ENCODE data around the gene KRTAP26-1.

Gene KRTAP26-1, protein sequence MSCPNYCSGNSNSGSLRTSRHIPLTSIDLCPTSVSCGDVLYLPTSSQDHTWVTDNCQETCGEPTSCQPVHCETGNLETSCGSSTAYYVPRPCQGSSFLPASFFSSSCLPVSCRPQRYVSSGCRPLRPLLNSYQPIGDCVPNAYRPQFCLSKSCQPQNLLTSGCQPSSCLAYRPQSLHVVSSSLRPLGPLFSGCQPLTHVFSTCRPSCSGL

DNA sequence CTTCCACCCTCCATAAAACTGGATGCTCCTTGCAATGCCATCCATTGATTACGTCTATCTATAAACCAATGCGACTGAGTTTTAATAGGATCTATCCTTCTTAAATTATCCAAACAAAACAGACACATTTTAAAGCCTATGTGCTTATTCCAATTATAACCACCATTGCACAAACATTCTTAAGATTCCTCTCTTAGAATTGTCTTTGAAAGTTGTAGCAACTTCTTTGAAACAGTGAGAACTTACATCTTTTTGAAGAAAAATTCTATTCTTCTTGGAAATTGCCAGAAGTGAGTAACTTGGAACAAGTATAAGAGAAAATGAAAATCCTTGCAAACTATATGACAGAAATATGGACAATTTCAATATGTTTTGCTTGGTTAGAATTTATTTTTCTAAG is at the start of gene KRTAP26-1:
KRTAP26-1 (minus strand) TSS at position 101 of the 400 bp plus-strand sequence. CDS start 280 bp downstream, outside the sequence.
- no peak for DNase-seq

DNA sequence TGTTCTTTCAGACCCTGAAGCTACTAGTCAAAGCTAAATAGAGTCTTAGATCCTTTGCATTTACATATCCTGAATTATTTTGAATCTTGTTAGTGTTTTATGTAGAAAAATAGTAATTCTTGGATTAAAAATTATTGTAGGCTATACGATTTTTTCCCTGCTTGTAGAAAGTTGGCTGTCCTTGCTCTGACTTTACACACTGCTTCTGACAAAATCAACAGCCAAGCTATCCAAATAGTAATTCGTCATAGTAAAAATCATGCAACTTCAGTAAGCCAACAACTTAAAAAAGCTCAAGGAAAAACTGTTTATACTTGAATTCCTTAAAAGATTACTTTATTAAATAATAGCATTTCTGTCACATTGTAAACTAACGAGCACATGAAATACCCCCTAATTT is 35.8 kb upstream of the KRTAP26-1 start:
- DNase-seq = no peak

DNA sequence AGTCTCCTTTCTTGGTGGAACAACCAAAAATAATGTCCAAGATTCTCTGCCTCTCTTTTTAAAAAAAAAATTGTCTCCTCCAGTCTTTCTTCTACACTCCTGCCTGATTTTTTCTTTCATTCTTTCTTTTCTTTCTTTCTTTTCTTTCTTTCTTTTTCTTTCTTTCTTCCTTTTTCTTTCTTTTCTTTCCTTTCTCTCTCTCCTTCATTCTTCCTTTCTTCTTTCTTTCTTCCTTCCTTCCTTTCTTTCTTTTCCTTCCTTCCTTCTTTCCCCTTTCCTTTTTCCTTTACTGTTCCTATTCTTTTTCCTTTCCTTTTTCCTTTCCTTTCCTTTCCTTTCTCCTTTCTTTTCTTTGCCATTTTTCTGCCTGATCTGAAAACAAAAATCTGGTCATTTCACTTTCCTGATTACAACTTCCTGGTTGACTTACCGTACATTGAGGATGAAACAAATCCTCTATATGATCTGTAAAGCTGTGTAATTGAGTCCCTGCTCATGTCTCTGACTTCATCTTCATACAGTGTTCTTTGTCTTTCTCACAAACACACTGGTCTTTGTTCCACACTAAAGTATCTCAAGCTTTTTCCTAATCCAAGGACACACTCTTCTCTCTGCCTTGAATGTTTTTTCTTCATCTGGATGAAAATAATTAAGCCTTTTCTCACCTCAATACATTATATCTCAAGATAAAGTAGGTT is 34.3 kb upstream of the KRTAP26-1 start:
- no peak for DNase-seq

DNA sequence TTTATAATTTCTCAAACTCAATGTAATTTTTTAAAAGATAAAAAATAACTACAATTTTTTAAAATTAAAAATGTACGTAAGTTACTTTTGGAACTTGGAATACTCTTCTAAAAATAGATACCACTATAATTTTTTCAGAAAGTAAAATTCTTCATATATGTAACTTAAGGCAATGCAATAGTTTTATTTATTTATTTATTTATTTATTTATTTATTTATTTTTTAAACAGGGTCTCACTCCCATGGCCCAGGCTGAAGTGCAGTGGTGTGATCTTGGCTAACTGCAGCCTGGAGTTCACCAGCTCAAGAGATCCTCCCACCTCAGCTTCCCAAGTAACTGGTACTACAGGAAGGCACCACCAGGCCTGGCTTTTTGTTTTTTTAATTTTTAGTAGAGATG is 31.4 kb upstream of the KRTAP26-1 start:
- DNase-seq = no peak

DNA sequence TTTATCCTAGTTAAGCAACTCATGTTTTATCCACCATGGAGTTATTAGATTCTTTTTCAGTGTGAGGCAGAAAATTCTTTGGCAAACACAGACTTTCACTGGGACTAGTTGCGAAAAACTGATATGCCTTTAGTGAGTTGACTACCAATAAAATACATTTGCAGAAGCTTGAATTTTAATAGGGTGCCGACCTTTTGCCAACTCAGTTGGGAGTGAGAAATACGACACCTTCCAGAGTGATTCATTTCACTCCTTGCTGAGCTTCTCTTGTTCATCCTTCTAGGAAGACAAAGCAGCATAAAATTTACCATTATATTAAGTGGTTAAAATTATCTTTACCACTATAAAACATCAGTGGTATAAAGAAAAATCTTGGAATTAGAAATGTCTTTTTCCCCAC is 29.5 kb upstream of the KRTAP26-1 start:
- DNase-seq = peak; percentile 40

DNA sequence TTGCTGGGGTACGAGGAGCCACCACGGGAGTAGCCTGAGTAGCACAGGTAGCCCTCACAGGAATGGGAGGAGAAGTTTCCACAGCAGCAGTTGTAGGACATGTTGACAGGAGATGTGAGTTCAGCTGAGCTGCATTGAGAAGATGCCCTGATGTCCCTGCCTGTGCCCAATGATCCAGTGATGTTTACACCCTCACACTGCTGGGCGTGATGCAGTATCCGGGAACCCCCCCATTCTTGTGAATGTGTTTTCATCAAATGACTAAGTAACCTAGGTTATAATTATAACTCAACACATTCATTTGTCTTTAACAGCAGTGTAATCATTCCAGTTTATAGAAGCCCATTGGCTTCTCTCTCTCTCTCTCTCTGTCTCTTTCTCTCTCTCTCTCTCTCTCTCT is 28.4 kb upstream of the KRTAP26-1 start, which contains the start of gene KRTAP23-1:
KRTAP23-1 (minus strand) TSS at position 101 of the 400 bp plus-strand sequence; CDS start at position 101, 0 bp downstream.
- DNase-seq = no peak

DNA sequence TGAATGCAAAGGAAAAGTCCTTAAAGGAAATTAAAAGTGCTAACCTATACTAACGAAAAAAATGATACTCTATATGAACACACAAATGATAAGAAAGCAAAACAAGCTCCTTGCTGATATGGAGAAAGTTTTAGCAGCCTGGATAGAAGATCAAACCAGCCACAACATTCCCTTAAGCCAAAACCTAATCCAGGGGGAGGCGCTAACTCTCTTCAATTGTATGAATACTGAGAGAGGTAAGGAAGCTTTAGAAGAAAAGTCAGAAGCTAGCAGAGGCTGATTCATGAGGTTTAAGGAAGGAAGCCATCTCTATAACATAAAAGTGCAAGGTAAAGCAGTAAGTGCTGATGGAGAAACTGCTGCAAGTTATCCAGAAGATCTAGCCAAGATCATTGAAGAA is 24.9 kb upstream of the KRTAP26-1 start:
- no peak for DNase-seq

DNA sequence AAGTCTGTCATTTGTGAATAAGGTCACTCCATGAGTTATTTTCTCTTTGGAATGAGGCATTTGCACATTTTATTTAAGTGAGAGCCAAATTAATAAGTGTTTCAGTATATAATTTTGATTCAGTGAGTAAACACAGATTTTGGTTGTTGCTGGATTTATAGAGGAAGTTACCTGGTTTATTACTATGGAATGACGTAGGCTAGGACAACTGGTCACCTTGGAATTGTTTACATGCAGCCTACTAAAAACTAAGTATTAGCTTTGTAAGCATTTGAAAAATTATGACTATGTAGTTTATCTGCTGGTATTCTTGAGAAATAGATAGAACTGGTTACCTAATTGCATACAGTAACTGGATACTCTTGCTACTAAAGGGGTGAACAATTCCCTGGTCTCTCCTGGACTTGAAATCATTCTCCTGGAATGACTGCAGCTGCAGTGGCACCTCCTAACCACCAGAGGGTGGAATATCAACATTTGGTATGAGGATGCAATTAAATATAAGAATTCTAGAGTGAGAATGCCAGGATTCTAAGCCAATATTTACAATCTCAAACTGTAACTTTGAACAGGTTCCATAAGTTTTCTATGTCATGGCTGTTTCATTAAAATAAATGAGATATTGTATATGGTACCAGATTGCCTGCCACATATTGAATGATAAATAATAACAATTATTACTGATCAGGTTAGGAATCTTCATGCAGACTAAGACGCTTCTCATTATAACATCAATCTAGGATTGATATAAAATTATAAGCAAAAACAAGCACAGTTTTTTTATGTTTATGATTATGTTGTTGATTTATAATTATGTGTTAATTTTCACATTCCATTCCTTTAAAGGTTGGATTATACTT is 20.8 kb upstream of the KRTAP26-1 start:
- DNase-seq = peak; percentile 35

DNA sequence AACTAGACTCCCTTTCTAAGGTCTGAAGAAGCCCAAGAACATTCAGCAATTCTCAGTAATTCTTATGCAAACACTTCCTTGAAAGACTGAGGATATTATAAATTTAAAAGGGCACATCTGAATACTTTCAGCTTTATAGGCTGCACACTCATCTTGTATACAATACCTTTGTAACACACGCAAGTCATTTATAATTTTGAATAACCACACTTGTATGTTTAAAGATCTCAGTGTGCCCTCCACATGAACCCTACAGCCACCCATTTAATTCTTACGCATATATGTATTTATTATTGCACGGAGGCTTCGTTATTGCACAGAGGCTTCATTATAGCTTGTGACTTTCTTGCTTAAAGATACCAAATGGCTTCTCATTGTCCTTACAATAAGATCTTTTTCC is 18.6 kb upstream of the KRTAP26-1 start:
- no peak for DNase-seq

DNA sequence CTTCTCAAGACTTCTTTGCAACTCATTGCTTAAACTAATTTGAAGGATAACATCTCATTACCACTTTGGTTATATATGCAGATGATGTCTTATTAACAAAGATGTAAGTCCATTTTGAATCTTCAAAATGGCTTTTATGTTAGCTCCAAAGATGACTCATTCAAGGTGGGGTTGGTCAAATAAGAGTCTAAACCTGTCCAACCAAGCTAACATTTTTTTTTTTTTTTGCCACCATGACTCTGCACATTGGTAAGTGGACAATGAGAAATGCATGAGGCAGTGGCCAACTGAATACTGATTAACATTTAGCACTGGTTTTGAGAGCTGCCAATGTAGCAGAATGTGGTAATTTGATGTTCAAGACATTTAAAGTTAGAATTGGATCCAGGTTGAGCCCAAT is 17.7 kb upstream of the KRTAP26-1 start:
- no peak for DNase-seq

DNA sequence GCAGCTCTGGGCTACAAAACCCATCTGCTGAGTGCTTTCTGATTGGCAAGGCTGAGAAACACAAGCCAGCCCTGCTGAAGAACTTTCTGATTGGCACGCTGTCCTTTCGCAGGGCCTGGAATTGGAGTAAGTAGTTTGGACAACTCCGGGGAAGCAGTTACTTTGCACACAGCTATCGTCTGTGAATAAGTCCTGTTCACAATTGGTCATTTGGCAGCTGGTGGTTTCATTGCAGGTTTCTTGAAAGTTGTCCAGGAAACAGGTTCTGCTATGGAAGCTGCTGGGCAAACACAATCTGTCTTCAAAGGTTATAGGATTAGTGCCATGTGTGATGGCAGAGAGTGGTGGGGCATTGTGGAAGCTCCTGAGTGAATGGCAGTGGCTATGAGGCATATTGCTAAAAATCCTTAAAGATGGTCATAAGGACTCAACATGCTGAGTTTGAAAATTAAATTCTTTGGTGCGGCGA is 17.2 kb upstream of the KRTAP26-1 start, which contains the start of gene KRTAP27-1:
KRTAP27-1 (minus strand) TSS at position 419 of the 469 bp plus-strand sequence; CDS start at position 393, 26 bp downstream.
- no peak for DNase-seq

DNA sequence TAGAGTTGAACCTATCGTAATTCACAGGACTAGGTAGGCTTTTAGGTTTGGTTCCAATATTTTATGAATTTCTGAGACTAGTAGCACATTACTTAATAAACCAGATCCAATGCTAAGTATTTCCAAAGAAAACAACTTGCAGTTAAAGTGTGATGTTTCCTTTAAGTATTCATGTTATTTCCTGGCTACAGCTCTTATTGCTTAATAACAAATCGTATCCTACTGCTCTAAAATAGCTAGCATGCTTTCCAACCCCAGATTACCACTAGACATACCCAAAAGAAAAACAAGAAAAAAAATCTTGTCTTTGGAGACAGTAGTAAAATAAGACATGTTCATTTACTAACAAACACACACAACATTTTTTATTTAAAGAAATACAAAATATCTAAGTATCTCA is 16.5 kb upstream of the KRTAP26-1 start:
- no peak for DNase-seq

DNA sequence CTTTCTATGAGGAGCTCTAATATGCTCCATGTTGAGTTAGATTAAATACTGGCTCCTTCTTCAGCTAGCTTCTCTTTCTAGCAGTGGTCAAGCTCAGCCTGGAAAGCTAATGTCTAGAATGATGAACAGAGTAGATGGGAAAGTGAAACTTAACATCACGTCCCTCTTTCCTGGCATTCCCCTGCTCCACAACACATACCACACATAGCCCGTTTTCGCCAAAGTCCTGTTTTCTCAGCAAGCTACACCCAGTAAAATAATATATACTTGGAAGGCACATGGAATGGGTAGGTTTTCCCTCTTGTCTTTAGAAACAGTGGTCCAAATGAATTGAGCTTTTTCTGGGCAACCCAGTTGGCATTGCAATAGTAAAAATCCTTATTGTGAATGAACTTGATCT is 13.6 kb upstream of the KRTAP26-1 start:
- DNase-seq = no peak

DNA sequence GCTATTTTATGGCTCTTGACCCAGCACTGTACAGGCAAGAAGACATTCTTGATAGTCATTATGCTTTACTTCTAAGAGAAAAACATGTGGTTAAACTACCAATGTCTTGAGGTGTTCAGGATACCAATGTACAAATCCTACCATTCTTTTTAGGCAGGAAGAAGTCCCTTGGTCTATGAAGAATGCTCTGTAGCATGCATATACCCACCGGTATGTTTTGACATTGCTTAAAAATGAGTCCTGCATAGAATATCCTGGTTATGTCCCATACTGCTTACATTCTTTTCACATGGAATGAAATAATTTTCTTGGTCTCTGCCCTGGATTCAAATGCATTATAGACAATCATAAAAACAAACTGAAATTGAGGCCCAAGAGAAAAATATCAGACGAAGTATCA is 12.6 kb upstream of the KRTAP26-1 start:
- no peak for DNase-seq

DNA sequence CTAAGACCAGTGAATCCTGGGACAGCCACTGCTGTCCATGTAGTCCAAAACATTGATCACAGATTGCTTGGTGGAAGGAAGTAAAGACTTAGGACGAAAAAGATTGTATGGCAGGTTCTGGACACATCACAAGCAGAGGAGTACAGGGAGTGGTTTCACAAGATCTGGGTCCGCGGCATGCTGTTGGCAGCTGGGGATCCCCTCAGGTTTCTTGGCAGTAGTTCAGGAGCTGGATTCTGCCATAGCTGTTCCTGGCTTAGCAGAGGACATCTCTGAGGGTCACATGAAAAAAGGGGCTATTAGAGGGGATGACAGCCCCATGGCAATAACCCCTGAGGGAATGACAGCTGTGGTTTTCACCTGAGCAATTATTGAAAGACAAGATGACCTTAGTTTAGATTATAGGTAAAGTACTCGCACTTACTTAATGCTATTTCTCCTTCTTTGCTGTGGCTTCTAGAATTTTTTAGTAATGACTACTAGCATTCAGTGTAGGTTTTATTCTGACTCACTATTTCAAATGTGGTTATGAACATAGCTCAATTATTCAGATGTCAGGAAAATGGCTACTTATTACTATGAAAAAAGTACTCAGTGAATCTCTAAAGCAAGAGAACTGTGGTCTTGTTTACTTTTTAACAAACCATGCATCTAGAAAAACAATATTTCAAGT is 9.2 kb upstream of the KRTAP26-1 start:
- DNase-seq = no peak

DNA sequence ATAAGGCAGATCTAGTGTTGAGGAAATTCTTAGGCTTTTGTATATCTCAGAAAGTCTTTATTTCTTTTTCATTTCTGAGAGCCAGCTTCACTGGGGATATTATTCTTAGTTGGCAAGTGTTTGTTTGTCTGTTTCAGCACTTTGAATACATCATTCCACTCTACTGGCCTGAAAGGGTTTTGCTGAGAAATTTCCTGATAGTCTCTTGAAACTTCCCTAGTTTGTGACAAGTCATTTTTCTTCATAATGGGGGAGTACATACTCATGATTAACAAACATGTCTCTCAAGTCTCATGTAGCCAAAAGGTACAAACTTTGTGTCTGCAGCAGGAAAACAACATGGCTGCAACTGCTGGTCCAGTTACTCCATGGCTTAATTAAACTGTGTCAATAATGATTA is 6.3 kb upstream of the KRTAP26-1 start:
- no peak for DNase-seq

DNA sequence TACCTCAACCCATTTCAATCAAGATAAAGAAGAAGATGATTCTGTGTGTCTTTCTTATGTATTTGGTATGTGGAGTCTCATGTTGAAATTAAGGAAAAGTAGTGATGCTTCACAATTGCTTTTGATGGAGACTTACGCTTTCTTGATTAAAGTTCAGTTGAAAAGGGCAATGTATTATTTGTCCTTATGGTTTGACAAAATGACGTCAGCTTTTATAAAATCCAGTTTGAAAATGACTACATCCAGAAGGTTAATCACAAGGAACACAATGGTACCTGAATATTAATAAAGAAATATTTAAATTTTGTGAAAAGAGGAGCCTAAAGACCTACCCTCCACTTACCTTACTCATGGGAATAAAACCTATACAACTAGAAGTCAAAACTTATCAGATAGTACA is 4.4 kb downstream of the KRTAP26-1 start:
- DNase-seq = no peak

DNA sequence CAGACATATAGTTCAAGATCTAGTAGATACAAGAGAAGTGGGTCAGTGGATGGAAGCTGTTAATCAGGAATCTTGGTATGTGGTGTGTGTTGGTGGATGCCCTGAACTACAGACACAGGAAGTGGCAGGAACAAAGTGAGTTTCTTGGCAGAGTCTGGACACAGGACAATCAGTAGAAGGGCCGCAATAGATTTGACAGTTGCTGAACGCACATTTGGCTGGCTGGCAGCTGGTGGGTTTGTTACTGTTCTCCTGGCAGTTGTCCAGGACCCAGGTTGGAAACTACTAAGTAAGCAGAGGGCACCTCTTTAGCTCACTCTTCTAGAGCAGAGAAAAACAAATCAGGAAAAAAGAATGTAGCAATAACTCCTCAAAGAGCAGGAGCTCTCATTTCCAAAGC is 13.2 kb downstream of the KRTAP26-1 start:
- DNase-seq = peak; percentile 67

DNA sequence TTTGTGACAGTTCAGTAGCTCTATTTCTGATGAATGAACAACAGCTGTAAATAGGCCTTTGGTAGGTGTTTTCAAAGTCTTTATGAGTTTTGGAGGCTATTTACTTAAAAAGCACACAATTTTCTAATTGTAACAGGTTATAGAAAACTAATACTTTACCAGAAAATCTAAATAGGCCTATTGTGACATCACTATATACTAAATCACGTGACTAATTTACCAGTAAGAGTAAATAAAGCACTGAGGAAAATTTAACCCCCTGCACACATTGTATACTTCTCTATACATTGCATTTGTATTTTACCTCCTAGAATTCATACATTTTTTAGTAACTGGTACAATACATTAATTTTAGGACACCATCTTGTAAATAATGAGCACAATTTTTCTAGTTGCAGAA is 15.0 kb downstream of the KRTAP26-1 start:
- no peak for DNase-seq

DNA sequence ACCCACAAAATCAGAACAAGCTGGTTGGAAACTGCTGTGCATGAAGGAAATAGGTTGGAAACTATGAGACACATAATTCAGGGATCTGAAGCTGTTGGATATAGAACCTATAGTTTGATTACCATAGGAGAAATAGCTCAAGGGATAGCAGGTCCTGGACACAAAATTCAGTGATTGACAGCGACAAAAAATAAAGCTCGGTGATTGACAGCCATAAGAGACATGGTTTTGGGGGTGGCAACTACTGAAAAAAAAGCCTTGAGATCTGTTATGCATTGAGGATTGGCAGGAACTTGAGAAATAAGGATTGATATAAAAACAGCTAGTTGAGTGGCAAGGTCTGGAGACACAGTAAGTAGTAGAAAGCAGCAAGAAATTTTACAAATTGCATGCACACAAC is 30.9 kb downstream of the KRTAP26-1 start, which contains the start of gene KRTAP25-1:
KRTAP25-1 (minus strand) TSS at position 300 of the 400 bp plus-strand sequence; CDS start at position 276, 24 bp downstream.
- no peak for DNase-seq

DNA sequence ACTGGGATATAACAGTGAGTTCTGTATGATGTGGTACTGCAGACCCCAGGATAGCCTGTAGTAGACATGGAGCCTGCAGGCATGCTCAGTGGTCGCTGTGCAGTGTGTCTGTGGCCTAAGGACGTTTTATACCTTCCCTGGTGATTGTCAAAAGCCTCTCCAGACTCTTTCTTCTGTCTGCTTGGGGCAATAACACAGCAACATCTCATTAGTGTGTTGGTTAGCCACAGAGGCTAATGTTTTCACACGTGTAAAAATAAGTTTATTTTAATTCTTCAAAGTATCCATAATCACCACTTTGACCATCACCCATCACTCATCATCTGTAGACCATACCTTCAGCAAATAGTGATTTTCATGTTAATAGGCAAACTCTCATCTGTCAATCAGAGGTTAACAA is 37.3 kb downstream of the KRTAP26-1 start, which contains the start of gene KRTAP24-1:
KRTAP24-1 (minus strand) TSS at position 101 of the 400 bp plus-strand sequence; CDS start at position 83, 18 bp downstream.
- DNase-seq = no peak

DNA sequence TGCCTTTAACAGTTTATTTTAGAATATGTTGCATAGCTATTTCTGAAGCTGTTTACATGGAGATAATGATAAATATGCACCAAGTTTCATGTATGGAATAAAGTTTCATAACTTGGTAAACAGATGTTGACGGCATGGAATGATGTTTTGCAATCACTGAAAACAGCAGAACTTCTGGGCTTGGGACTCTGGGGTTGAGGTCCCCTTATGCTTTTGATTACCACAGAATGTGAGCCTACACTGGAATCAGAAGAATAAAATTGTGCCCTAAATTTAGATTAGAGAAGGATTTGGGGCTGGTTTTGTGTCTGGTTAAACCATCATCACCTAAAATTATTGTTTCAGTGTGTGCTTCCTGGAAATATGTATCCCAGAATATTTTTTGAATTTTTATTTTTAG is 48.5 kb downstream of the KRTAP26-1 start:
- no peak for DNase-seq

DNA sequence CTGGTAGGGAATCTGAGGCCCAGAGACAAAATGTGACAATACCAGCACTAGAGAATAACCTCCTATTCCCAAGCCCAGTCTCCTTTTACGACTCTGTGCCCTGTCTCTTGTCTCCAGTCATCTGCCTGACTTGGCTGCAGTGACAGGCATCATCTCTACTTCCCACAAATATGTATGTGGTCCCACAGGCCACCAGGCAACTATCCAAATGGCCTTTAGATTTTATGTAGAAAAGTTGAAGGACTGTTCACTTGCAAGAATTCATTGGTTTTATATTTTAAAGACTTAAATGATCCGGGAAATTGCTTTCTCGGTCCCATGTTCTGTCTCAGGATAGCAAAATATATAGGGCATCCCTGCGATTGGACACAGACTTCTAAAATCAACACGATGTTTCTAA is 49.0 kb downstream of the KRTAP26-1 start:
- no peak for DNase-seq
